ENCODE data around the gene CEP68.
"Not testable (repeated sequence)": the region's sequence is repeated elsewhere in the genome, so short reads cannot be mapped to it uniquely, and the experiment has no call there.

The CEP68 gene

DNA sequence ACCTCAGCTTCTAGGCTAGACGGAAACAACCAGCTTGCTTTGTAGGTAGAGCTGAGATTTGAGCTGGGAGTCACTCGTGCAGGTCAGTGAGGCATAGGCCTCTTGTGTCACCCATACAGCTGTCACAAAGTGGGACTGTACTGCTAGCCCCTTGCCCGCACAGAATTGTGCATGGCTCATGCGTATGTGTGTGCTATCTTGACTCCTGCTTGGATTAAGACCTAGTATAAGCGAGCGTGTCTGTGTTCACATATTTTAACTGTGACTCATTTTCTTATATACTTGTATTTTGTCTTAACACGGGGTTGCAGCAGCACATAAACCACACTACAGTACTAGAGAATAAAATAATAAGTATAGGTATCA, 20.1 kb downstream of the CEP68 start:
- no peak for DNase-seq (ENCODE audit: low read depth, low spot score)

DNA sequence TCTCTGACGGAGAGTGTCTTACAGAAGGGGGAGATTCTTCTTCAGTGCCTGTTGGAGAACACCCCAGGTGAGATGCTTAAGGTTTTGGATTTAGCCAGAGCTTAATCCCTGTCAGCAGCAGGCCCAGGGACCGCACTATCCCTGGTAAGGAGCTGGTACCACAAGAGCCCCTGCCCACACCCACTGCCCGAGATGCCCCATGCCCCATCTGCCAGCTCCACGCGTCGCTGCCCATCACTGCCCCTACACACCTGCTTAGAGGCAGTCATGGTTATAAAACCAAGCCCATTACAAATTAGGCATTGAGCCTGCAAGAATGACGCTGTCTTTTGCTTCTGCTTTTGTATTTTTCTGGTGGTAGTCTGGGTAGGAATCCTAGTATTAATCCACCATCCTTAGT, 21.7 kb downstream of the CEP68 start:
- no peak for DNase-seq (ENCODE audit: low read depth, low spot score)

DNA sequence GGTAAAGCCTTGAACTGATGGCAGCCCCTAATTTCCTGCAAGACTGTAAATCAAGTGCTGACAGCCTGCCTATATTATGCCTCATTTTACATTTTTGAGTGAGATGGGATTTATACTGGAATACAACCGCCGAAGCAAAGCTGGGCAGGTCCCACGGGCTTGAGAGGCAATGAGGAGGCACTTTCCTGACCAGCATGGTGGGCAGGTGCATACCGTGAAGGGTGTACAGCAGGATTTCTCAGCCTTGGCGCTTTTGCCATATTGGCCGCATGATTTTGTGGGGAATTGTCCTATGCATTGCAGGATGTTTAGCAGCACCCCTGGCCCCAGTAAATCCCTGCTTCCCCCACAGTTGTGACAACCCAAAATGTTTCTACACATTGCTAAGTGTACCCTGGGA, 22.8 kb downstream of the CEP68 start:
- DNase-seq (ENCODE audit: low read depth, low spot score) = no peak

DNA sequence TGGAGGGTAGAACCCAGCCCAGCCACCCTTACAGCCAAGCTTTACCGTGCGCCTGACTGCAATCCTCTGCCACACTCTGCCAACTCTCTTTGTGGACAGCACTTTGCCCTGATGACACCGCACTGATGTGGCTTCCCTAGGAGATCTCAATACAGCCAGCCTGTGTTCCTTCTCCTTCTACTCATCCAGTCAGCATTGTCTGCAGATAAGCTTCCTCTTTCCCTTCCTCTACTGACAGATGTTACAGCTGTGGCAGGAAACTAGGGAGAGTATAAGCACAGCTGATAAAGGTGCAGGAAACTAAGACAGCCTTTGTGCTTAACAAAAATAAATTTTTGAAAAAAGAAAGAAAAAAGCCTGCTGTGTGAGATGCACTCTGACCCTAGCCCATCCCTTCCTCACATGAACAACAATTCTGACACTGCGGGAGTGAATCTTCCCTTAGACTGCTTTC, 25.0 kb downstream of the CEP68 start:
- no peak for DNase-seq (ENCODE audit: low read depth, low spot score)

DNA sequence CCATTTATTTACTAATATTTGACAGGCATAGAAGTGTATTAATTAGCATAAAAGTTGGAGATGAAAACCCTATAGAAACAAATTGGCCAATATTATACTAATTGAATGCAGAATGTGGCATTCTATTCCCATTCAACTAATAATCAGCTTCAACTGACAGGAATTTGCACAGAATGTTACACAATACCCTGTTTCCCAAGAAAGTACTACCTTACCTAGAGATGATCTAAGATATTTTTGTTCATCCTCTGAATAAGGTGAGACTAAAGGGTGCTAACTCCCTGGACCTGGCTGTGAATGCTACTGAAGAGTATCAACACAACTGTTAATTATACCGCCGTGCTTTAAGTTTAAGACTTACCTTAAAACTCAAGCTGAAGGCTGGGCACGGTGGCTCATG, 28.9 kb downstream of the CEP68 start:
- DNase-seq (ENCODE audit: low read depth, low spot score) = no peak

DNA sequence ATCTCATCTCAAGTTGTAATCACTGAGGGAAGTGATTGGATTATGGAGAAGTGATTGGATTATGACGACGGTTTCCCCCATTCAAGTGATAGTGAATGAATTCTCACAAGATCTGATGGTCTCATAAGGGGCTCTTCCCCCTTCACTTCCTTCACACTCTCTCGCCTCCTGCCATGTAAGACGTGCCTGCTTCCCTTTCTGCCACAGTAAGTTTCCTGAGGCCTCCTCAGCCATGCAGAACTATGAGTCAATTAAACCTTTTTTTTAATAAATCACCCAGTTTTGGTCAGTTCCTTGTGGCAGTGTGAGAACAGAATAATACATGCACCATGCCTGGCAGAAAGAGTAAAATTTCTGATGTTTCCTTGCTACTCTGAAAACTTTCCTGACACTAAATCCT, 36.6 kb downstream of the CEP68 start:
- DNase-seq (ENCODE audit: low read depth, low spot score) = no peak

DNA sequence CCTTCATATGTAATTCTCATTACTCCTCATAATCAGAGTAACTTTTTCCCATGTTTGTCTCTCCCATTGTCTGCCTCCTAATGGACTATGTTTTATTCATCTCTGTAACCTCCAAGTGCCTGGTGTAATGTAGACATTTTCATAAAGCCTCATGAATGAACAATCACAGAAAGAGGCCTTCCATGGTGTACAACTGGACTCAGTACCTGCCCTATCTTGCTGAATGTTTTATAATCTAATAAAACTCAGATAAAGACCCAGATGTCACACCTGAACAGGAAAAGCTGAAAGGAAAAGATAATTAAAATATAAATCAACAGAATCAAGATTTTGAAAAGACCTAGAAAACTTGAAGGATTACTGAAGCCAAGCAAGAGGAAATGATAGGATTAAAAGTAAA, 37.0 kb downstream of the CEP68 start:
- DNase-seq (ENCODE audit: low read depth, low spot score) = no peak

DNA sequence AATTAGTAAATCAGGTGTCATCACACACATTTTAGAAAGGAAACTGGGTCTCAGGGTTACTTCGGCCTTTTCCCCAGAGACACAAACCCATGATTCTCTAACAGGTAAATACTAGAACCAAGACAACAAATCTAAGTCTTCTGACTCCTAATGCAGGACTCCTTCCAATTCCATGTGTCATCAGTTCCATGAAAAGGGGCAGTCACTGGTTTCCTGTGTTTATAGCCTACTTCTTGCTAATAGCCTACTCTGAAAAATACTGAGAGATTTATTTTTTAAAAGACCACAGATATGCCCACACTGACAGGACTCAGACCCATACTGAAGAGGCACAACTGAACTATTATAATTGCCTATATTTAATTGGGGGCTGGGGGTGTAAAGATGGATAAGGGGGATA, 40.7 kb downstream of the CEP68 start:
- no peak for DNase-seq (ENCODE audit: low read depth, low spot score)

DNA sequence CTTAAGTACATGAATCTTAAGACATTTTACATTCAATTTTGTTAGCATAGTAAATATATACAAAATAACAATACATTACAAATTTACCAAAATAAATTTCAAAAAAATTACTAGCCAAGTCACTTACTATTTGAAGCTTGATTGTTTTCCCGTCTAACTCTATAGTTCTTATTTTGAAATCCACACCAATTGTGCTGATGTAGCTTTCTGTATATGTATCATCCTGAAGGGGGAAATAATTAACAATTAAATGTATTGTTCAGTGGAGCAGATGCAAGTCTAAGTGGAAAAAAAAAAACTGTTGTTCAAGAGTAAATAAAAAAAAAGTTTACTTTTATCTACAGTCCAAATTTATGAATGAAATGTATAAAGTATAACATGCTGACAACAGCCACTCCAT, 41.6 kb downstream of the CEP68 start:
- DNase-seq (ENCODE audit: low read depth, low spot score) = no peak

DNA sequence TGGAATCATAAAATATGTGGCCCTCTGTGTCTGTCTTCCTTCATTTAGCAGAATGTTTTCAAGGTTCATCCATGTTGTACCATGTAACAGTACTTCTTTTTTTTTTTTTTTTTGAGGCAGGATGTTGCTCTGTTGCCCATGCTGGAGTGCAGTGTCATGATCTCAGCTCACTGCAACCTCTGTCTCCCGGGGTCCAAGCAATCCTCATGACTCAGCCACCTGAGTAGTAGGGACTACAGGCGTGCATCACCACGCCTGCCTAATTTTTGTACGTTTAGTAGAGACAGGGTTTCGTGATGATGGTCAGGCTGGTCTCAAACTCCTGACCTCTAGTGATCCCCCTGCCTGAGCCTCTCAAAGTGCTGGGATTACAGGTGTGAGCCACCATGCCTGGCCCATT, 42.5 kb downstream of the CEP68 start:
- no peak for DNase-seq (ENCODE audit: low read depth, low spot score)

DNA sequence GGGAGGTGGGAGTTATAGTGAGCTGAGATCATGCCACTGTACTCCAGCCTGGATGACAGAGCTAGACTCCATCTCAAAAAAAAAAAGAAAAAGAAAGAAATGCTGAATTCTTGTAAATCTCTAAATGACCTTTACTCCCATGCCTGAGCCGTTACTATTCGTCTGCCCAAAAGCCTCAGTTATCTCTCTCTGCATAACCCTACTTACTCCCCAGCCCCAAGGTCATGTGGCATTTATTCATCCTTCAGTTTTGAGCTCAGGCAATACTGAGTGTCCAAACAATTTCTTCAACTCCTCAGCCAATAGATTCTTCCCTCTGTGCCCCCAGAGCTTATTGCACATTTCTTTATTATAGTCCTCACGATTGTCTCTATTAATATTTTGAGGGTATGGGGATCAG, 44.9 kb downstream of the CEP68 start:
- no peak for DNase-seq (ENCODE audit: low read depth, low spot score)

DNA sequence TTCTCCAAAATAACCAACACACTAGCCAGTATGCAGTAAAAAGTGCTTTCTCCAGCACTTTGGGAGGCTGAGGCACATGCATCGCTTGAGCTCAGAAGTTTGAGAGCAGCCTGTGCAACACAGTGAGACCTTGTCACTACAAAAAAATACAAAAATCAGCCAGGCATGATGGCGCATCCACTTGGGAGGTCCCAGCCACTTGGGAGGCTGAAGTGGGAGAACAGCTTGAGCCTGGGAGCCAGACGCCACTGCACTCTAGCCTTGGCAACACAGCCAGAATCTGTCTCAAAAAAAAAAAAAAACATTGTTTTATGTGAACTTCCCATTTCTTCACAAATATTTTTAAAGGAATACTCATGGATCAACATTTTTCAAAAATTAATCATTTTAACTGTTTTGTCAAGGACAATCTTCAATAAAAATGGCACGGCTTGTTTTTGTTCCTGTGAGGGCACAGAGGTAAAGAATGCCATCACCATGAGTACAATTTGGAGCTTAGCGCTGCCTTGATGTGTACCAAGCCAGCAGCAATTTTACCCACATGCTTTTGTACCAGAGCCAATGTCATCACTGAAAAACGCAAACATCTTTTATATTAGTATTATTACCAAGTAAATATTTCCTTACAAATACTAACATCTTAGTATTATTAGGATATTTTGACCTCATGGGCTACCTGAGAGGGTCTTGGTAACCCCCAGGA, 46.9 kb downstream of the CEP68 start:
- no peak for DNase-seq (ENCODE audit: low read depth, low spot score)

DNA sequence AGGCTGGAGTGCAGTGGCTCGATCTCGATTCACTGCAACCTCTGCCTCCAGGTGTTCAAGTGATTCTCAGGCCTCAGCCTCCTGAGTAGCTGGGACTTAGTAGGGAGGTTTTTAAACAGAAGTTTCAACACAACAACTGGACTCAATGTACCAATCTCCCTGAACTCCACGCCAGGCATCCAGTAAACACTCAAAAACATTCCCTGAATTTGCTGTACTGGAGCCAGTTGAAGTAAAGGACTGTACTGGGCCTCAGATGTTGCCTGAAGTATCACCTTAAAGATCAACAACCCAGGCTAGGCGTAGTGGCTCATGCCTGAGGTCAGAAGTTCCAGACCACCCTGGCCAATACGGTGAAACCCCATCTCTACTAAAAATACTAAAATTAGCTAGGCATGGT, 51.3 kb downstream of the CEP68 start:
- DNase-seq (ENCODE audit: low read depth, low spot score) = no peak

DNA sequence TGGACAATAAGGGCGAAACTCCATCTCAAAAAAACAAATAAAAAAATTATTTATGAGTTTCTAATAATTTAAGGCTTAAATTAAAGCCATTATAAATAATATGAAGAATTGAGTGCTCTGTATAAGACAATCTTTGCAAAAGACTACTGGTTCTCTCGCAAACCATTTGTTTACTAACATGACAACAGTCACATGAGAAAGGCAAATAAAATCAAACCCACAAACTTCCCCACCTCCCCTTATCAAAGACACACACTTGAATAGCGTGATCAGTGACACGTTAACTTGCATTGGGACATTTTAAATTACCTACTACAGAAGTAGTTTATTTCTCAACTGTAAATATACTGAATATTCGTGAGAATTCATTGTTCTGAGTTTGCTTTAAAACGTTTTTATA, 52.6 kb downstream of the CEP68 start:
- no peak for DNase-seq (ENCODE audit: low read depth, low spot score)

DNA sequence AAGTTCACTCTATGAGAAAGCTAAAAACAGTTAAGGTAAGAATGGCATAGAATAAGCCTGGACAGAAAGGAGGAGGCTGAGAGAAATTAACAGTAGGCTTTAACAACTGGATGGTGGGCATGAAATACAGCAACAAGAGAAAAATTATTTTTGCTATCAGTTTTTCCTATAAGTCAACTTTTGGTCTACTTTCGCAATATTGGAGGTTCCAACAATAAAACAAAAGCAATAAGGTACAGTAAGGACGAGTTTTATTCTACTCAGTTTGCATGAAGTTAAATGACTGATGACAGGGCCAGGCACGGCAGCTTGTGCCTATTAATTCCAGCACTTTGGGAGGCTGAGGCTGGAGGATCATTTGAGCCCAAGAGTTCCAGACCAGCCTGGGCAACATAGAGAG, 56.4 kb downstream of the CEP68 start:
- DNase-seq (ENCODE audit: low read depth, low spot score) = no peak

DNA sequence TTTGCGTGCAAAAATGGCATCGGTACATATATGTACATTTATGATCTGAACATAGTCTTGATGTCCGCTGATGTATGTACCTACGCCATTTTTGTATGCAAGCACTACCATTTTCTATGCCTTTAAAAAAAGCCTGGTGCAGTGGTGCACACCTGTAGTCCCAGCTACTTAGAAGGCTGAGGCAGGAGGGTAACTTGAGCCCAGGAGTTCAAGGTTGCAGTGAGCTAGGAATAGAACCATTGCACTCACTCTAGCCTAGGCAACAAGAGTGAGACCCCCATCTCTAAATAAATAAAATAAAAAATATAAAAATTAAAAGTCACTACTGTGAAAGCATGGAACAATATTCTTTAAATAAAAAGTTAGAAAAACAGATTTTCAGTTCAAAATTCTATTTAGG, 57.0 kb downstream of the CEP68 start:
- no peak for DNase-seq (ENCODE audit: low read depth, low spot score)

DNA sequence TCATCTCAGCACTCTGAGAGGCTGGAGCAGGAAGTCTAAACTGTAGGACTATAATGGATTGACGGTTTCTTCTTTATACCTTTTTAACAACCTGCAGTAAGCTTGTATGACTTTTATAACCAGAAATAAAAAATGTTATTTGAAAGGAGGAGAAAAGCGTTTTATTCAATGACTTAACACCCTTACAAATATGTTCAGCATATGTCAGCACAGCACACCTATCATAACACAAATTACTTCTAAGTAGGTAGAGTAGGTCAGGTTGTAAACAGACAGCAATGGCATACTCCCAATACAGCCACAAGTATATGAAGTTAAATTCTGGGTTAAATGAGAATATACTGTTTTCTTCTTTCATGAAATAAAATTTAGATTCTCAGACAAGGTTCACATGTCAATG, 57.6 kb downstream of the CEP68 start:
- DNase-seq (ENCODE audit: low read depth, low spot score) = no peak

DNA sequence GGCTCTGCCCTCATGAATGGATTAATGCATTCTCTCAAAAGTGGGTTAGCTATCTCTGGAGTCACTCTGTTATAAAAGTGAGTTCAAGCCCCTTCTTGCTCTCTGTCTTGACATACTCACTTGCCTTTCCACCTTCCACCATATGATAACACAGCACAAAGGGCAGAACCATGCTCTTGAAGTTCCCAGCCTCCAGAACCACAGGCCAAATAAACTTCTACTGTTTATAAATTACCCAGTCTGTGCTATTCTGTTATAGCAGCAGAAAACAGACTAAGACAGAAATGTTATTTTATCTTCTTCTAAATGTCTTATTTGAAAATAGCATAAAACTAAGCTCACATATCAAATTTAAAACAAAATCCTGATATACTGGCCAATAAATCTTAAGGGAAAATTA, 58.7 kb downstream of the CEP68 start:
- no peak for DNase-seq (ENCODE audit: low read depth, low spot score)

DNA sequence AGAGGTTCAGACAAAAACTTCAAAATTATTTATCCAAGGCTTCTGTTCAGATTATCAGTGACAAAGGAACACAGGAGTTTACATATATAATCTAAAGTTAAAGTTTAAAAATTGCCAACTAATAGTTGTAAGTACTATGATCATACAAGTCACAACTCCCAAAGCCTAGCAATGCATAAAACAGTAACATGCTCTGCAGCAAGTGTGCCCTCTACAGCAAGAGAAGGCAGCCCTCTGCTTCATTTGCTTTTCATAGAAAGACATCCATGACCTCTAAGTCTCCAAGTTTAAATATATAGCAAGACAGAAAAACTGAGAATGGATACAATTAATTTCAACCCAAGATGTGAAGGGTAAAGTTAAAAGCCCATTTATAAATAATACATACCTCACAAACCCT, 60.4 kb downstream of the CEP68 start:
- no peak for DNase-seq (ENCODE audit: low read depth, low spot score)

DNA sequence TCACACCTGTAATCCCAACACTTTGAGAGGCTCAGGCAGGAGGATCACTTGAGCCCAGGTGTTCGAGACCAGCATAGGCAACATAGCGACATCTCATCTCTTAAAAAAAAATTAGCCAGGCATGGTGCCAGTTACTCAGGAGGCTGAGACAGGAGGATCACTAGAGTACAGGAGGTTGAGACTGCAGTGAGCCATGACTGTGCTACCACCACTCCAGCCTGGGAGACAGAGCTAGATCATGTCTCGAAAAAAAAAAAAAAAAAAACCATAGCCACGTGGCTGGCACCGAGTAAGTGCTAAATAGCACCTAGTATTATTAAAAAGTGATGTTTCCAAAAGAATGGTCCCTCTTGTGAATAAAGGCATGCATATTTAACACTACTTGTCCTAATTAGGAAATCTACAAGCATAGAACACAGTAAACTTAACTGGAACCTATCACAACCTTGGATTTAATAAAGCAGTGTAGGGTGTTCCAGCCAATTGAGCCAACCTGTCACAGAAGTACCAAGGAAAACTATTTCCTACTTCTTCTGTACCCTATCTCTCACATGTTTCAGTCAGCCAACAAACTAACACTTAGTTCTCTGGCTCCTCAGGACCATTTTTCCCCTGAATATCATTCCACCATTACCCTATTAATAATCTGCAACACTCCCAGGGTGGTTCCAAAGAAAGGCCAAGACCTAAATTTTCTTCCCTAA, 64.9 kb downstream of the CEP68 start:
- no peak for DNase-seq (ENCODE audit: low read depth, low spot score)

DNA sequence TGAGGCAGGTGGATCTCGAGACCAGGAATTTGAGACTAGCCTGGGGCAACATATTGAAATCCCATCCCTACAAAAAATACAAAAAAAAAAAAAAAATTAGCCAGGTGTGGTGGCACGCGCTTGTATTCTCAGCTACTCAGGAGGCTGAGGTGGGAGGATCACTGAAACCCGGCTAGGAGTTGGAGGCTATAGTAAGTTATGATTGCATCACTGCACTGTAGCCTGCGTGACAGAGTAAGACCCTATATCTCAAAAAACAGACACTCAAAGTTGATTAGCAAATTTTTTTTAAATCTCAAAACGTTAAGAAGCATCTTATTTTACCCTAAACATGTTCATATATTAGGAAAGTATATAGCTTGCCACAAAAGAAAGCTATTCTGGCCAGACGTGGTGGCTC, 66.1 kb downstream of the CEP68 start:
- no peak for DNase-seq (ENCODE audit: low read depth, low spot score)

DNA sequence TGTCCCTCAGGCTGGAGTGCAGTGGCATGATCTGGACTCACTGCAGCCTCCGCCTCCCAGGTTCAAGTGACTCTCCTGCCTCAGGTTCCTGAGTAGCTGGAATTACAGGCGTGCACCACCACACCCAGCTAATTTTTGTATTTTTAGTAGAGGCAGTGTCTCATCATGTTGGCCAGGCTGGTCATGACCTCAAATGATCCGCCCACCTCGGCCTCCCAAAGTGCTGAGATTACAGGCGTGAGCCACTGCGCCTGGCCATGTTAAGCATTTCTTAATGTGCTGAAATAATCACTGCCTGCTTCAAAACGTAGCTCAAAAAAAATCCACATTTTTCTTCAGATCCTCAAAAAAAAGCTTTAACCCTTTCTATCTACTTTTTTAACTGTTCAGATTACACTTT, 69.2 kb downstream of the CEP68 start:
- DNase-seq (ENCODE audit: low read depth, low spot score) = not testable (repeated sequence)

DNA sequence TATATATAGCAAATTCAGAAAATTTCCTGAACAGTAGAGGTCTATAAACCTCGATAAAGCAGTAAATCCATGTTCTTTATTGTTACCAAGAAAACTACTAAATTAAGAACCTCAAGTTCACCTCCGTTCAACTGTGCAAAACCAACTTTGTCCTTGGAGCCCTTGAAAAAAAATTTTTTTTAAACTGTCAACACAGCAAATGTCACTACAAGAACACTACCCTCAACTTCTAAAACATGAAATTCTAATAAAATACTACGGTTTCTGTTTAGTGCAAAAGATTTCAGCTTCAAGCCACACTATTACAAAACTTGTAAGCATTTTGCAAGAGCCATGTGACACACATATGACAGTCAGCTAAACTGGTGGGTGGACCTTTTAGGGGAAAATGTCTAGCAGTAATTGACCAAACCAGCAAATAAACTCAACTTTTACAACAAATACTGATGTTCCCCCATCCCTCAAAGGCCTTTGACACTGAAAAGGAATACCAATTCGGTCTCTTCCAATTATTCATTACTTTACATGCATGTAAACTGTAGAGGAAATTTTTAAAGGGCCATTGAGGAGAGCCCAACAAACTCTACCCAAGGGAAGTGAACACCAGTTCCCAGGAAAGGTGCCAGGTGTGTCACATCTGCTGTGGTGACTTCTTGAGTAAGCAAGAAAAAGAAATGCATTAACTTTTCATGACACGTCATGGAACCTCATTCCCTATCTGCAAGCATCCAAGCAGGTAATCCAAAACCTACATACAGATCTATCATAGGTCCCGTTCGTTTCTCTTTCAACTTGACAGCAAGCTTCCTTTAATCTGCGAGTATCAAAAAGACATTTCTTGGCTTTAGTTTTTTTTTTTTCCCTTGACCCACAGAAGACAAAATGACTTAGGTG, 72.3 kb downstream of the CEP68 start:
- DNase-seq (ENCODE audit: low read depth, low spot score) = no peak

Data from iPS DF 19.7 (cell line).